Fibroblast of mammary gland (primary cell): ENCODE data around the gene SNUPN.

Source experiments
- DNase-seq: peaks from one replicate; pipeline ENCODE4 v3.0.0-alpha.2; 2010; ENCODE audit warnings: low read depth
- H3K4me3 ChIP-seq: 2 replicates; pipeline ENCODE4 v1.5.1; 2011; ENCODE audit warnings: low read depth, mild to moderate bottlenecking, low read length, moderate library complexity; ENCODE audit not compliant: control insufficient read depth
- TF ChIP-seq, protein P1 (sequence below): conservative IDR thresholded peaks from 2 replicates; pipeline ENCODE4 v1.5.1; 2011; ENCODE audit warnings: low read depth, low read length, inconsistent platforms; ENCODE audit not compliant: control insufficient read depth, insufficient read depth

The SNUPN gene

DNA sequence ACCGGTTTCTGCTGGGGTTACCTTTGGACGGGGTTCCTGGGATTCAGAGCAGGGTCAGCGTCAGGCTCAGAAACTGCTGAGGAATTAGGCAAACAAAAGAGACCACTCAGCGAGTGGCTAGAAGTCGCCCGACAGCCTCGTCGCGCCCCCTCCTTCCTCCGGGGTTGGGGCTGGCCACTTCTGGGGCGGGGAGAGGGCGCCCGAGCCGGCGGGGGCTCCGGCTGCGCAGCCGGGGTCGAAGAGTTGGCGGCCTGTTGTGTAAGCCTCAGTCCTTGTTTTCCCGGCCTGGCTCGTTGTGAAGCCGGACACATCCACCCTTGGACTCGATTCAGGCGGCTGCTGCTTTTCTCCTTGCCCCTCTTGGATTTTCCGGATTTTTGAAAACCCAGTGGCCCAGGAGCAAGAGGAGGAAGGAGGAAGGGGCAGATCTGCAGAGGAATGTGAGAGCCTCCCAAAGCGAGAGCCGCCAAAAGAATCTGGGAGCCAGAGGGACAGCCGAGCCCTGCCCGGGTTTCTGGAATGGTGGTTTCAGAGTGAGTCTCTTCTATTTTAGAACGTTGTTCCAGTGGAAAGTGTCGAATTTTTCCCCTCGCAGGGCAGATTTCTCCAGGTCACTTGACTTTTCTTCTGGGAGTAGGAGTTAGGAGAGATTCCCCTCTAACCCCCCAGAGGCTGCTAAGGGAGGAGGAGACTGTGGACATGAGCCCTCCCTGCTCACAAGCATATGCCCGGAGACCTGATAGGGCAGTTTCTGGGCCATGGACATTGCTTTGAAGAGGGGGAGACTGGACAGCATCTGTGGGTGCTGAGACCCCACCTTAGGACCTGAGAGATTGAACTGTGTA is 22.9 kb upstream of the SNUPN start:
- TF ChIP-seq, protein P1, sequence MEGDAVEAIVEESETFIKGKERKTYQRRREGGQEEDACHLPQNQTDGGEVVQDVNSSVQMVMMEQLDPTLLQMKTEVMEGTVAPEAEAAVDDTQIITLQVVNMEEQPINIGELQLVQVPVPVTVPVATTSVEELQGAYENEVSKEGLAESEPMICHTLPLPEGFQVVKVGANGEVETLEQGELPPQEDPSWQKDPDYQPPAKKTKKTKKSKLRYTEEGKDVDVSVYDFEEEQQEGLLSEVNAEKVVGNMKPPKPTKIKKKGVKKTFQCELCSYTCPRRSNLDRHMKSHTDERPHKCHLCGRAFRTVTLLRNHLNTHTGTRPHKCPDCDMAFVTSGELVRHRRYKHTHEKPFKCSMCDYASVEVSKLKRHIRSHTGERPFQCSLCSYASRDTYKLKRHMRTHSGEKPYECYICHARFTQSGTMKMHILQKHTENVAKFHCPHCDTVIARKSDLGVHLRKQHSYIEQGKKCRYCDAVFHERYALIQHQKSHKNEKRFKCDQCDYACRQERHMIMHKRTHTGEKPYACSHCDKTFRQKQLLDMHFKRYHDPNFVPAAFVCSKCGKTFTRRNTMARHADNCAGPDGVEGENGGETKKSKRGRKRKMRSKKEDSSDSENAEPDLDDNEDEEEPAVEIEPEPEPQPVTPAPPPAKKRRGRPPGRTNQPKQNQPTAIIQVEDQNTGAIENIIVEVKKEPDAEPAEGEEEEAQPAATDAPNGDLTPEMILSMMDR, result no peak
- no peak for DNase-seq
- H3K4me3 ChIP-seq, result peak overlapping the region; percentile 86

DNA sequence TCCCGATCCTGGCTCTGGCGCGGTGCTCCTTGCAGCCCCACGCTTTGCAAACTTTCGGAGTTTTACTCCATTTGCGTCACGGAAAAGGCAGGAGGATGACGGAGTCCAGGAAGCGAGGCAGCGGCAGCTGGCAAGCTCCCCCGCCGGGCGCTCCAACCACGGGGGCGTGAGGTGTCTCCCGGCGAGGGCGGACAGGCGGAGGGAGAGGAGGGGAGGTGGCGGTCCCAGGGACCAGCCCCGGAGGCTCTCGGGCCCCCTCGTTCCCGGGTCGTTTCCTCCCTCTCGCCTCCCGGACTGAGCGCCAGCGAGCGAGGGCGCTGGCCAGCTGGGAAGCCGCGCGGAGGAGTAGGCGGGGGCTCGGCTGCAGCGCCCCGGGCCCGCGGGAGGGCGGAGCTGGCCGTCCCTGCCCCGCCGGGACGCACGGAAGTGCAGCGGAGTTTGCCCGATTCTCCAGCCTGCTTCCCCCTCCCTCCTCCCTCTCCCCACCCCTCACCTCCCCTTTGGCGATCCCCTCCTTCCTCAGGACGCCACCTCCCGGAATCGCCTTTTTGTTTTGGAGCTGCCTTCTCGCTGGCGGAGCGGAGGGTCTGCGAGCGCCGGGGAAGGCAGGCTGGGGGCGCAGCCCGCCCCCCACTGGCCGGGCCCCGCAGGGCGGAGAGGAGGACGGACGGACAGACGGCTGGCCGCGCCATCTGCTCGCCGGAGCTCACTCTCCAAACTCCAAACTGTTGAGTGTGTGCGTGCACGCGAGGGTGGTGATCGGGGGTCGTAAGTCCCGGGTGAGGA is 22.0 kb upstream of the SNUPN start, which contains the start of gene SNX33:
Gene SNX33, plus strand, starts transcription at position 543 of the 786 bp plus-strand sequence. CDS start 1,191 bp downstream, outside the sequence.
- TF ChIP-seq, protein P1, result no peak
- peak; percentile 87 for DNase-seq
- peak within 1 kb of the TSS; percentile 86 for H3K4me3 ChIP-seq

DNA sequence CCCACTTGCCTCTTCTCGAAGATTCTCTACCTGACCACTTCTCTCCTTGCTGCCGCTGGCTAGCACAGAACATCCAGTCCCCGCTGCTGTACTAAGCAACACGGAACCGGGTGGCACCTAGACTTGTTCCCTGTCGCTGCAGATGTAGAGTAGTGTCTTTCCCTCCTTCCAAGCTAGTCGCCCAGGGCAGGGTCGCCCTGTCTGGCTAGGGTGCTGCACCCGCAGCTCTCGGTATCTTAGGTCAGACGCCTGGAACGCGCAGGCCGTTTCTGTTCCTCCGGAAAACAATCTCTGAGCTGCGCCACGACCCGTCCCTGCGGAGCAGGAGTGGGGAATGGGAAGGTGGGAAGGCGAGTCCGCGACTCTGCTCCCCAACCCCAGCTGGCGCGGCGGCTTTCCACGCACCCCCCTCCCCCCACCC is 21.4 kb upstream of the SNUPN start:
- peak overlapping the region; percentile 86 for H3K4me3 ChIP-seq
- TF ChIP-seq, protein P1, result no peak
- no peak for DNase-seq

DNA sequence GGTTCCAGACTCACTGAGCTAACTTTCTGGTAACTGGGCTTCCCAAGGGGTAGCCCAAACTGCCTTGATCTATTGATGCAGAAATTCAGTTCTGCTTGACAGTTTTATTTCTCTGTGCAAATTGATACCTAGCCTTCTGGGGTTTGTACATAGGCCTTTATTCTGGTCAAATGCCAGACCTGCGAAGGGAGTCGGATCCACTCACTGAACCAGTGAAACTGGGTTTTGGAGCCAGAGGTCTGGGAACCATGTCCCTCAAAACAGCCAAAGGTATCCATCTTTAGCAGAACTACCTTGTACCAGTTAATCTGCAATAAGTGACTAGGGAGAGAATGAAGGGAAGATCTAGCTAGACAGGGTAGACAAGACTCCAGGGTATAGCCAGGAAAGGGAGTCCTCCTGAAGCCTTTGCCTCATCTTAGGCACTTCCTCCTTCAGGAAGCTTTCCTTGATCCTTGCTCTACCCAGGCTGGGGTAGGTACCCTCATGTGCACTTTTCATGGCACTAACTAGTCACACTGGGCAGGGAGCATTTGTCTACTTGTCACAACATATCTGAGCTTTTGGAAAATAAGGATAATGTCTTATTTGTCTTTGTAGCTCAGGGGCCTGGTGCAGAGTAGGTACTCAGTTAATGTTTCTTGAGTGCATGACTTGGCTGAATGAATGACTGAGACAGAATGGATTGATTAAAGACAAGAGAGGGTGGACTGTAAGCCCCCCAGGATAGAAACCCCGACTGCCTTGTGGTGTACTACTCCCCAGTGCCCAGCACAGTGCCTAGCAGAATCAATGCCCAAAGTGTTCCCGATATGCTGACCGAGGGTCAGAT is 20.8 kb upstream of the SNUPN start:
- TF ChIP-seq, protein P1, result no peak
- DNase-seq, result no peak
- H3K4me3 ChIP-seq, result peak overlapping the region; percentile 86

DNA sequence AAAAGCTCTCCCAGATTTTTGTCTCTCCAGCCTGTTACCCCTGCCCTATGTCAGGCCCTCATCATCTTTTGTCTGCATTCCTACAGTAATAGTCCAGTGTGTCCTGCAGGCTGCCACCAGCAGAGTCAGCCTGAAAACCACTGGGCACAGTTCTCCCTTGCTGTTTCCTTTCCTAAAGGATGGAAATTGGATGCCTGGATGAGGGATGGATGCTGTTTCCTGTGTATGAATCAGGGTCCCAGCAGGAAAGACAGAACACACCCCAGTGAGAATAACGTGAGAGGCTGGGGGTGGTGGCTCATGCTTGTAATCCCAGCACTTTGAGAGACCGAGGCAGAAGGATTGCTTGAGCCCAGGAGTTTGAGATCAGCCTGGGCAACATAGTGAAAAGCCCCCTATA is 18.9 kb upstream of the SNUPN start:
- TF ChIP-seq, protein P1, result no peak
- DNase-seq, result peak; percentile 47
- H3K4me3 ChIP-seq, result no peak overlapping the region

DNA sequence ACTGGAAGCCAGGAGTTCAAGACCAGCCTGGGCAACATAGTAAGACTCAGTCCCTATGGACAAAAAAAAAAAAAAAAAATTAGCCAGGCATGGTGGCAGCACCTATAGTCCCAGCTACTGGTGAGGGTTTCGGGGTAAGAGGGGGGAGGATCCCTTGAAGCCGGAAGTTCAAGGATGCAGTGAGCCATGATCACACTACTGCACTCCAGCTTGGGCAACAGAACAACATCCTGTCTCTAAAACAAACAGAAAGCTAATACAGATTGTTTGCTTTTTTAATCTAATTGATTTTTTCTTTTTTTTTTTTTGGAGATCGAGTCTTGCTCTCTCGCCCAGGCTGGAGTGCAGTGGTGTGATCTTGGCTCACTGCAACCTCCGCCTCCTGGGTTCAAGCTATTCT is 16.1 kb upstream of the SNUPN start:
- TF ChIP-seq, protein P1, result no peak
- H3K4me3 ChIP-seq, result no peak overlapping the region
- DNase-seq, result no peak
